GM10248 (cell line): ENCODE measurements around the gene RANBP3.

Experiments used
- CTCF ChIA-PET: fragments of 300-600 bp; sonication (Branson Sonifier 250); formaldehyde crosslinking; extraction: SDS; loops from one replicate; lab custom pipeline; 2021; ENCODE audit warnings: antibody characterized with exemption; lab: Yijun Ruan, JAX
- POLR2A ChIA-PET: fragments of 350-650 bp; sonication (Branson Sonifier 250); formaldehyde crosslinking; extraction: SDS; loops from one replicate; lab custom pipeline; 2020; ENCODE audit warnings: antibody characterized with exemption; lab: Yijun Ruan, JAX
- DNase-seq: peaks from one replicate; pipeline ENCODE4 v3.0.0; 2012; ENCODE audit errors: extremely low spot score
- CTCF ChIP-seq: IDR thresholded peaks from 2 replicates; pipeline ENCODE4 v1.5.1; 2012; ENCODE audit warnings: mild to moderate bottlenecking, low read depth; ENCODE audit errors: extremely low read depth, missing control alignments, control extremely low read depth

The RANBP3 gene

GRCh38 chr19:5959260-5960004, 18.5 kb downstream of the RANBP3 start:
- ChIA-PET POLR2A (interaction anchor here (0.6 kb wide), 1 partner anchor 225 kb away, joined by 6 read pairs; no protein-coding TSS in a partner anchor), CTCF (interaction anchor here (0.8 to 12.0 kb wide), 4 partner anchors 8 to 63 kb away, joined by 4 to 88 read pairs (median 13); no protein-coding TSS in a partner anchor)

GRCh38 chr19:5958851-5959122, 19.2 kb downstream of the RANBP3 start:
- CTCF ChIA-PET = interaction anchor here (5.4 to 12.0 kb wide), 2 partner anchors 9 to 64 kb away, joined by 20 to 88 read pairs; no protein-coding TSS in a partner anchor
- TF ChIP-seq CTCF = no peak

More at GRCh38 chr19:5959260-5960004, 18.5 kb downstream of the RANBP3 start:
- DNase-seq = no peak
- no peak for TF ChIP-seq CTCF

GRCh38 chr19:5958074-5958850, 19.7 kb downstream of the RANBP3 start:
- CTCF ChIA-PET = interaction anchor here (1.0 to 12.0 kb wide), 3 partner anchors 9 to 65 kb away, joined by 4 to 88 read pairs (median 20); no protein-coding TSS in a partner anchor
- POLR2A ChIA-PET = no interaction called here
- DNase-seq = no peak
- no peak for TF ChIP-seq CTCF

More at GRCh38 chr19:5958851-5959122, 19.2 kb downstream of the RANBP3 start:
- no peak for DNase-seq
- POLR2A ChIA-PET = no interaction called here

- CTCF ChIA-PET = interaction anchor here (1.0 to 12.0 kb wide), 4 partner anchors 10 to 66 kb away, joined by 3 to 88 read pairs (median 12); no protein-coding TSS in a partner anchor
- no peak for TF ChIP-seq CTCF
- POLR2A ChIA-PET = interaction anchor here (0.5 kb wide), 1 partner anchor 439 kb away, joined by 8 read pairs; no protein-coding TSS in a partner anchor
- no peak for DNase-seq
Measured at GRCh38 chr19:5957170-5957569, 20.8 kb downstream of the RANBP3 start.

- ChIA-PET POLR2A (no interaction called here), CTCF (interaction anchor here (1.1 to 12.0 kb wide), 3 partner anchors 11 to 66 kb away, joined by 3 to 88 read pairs (median 20); no protein-coding TSS in a partner anchor)
- DNase-seq = no peak
- TF ChIP-seq CTCF = no peak
Measured at GRCh38 chr19:5956728-5957127, 21.2 kb downstream of the RANBP3 start.

- no peak for DNase-seq
- ChIA-PET CTCF (interaction anchor here (1.2 to 12.0 kb wide), 3 partner anchors 11 to 67 kb away, joined by 3 to 88 read pairs (median 20); no protein-coding TSS in a partner anchor), POLR2A (no interaction called here)
- no peak for TF ChIP-seq CTCF
Measured at GRCh38 chr19:5956323-5956722, 21.6 kb downstream of the RANBP3 start.
